ENCODE data around the gene UBE2E2.

- TF ChIP-seq, protein P1, sequence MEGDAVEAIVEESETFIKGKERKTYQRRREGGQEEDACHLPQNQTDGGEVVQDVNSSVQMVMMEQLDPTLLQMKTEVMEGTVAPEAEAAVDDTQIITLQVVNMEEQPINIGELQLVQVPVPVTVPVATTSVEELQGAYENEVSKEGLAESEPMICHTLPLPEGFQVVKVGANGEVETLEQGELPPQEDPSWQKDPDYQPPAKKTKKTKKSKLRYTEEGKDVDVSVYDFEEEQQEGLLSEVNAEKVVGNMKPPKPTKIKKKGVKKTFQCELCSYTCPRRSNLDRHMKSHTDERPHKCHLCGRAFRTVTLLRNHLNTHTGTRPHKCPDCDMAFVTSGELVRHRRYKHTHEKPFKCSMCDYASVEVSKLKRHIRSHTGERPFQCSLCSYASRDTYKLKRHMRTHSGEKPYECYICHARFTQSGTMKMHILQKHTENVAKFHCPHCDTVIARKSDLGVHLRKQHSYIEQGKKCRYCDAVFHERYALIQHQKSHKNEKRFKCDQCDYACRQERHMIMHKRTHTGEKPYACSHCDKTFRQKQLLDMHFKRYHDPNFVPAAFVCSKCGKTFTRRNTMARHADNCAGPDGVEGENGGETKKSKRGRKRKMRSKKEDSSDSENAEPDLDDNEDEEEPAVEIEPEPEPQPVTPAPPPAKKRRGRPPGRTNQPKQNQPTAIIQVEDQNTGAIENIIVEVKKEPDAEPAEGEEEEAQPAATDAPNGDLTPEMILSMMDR (conservative IDR thresholded peaks at IDR 0.05; ENCODE audit: low read length), result no peak
- TF ChIP-seq EZH2phosphoT487 (IDR thresholded peaks at IDR 0.05; ENCODE audit: borderline replicate concordance), result no peak
Measured at GRCh38 chr3:23490459-23490858, 287.3 kb downstream of the UBE2E2 start.
